A673 (cell line): Measurements from ENCODE around the gene MORC4.

ENCODE experiments used
- EZH2 ChIP-seq: fragments of 200-600 bp; sonication (generic); IDR thresholded peaks from 2 replicates; pipeline ENCODE4 v1.6.1; 2017; ENCODE audit warnings: borderline replicate concordance, low read depth, mild to moderate bottlenecking, mixed read lengths, antibody characterized with exemption, low read length; ENCODE audit not compliant: poor library complexity, severe bottlenecking
- TF ChIP-seq, protein P1 (sequence below): fragments of 300-800, 200-600 bp; sonication (generic); conservative IDR thresholded peaks from 2 replicates; pipeline ENCODE4 v1.5.1; 2017; ENCODE audit warnings: low read depth, mild to moderate bottlenecking, antibody characterized with exemption, low read length, moderate library complexity, mixed read lengths

DNA sequence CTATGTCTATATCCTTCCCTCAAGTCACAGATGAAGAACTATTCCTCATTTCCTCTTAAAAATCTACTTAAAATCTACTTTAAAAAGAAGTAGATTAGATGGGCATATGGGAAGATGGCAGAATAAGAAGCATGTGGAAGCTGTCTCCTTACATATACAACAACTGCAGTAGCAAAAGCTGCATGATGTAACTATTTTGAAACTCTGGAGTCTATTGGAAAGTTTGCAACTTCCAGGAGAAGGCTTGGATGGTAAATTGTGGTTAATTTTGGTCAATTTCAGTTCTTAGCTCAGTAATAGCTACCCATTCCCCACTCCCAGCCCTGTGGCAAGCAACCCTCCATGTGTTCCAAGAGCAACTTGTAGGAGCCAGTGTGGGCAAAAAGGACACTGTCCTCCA, 36.9 kb downstream of the MORC4 start:
- TF ChIP-seq, protein P1, sequence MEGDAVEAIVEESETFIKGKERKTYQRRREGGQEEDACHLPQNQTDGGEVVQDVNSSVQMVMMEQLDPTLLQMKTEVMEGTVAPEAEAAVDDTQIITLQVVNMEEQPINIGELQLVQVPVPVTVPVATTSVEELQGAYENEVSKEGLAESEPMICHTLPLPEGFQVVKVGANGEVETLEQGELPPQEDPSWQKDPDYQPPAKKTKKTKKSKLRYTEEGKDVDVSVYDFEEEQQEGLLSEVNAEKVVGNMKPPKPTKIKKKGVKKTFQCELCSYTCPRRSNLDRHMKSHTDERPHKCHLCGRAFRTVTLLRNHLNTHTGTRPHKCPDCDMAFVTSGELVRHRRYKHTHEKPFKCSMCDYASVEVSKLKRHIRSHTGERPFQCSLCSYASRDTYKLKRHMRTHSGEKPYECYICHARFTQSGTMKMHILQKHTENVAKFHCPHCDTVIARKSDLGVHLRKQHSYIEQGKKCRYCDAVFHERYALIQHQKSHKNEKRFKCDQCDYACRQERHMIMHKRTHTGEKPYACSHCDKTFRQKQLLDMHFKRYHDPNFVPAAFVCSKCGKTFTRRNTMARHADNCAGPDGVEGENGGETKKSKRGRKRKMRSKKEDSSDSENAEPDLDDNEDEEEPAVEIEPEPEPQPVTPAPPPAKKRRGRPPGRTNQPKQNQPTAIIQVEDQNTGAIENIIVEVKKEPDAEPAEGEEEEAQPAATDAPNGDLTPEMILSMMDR, result no peak
- no peak for TF ChIP-seq EZH2
